22Rv1 (cell line): ENCODE measurements around the gene CEPT1.

Experiments
- CTCF ChIP-seq: fragments of 450-650 bp; IDR thresholded peaks from 2 replicates; pipeline ENCODE4 v1.5.1; 2017; ENCODE audit warnings: mild to moderate bottlenecking
- ZFX ChIP-seq: fragments of 450-650 bp; IDR thresholded peaks from 2 replicates; pipeline ENCODE4 v1.6.1; 2017; ENCODE audit warnings: antibody characterized with exemption, borderline replicate concordance

GRCh38 chr1:111200802-111201161 is 60.8 kb downstream of the CEPT1 start:
- TF ChIP-seq CTCF (no peak), ZFX (no peak)
